ENCODE measurements around the gene KRTAP5-11.
A peak's percentile ranks its signal among the peaks of the same experiment; 100 is the strongest.
"Not testable (repeated sequence)": the region's sequence is repeated elsewhere in the genome, so short reads cannot be mapped to it uniquely, and the experiment has no call there.

Gene KRTAP5-11

GRCh38 chr11:71554996-71555395 is 27.7 kb downstream of the KRTAP5-11 start:
- no peak for DNase-seq

GRCh38 chr11:71551711-71552110 is 31.0 kb downstream of the KRTAP5-11 start:
- peak; percentile 88 for DNase-seq

DNA sequence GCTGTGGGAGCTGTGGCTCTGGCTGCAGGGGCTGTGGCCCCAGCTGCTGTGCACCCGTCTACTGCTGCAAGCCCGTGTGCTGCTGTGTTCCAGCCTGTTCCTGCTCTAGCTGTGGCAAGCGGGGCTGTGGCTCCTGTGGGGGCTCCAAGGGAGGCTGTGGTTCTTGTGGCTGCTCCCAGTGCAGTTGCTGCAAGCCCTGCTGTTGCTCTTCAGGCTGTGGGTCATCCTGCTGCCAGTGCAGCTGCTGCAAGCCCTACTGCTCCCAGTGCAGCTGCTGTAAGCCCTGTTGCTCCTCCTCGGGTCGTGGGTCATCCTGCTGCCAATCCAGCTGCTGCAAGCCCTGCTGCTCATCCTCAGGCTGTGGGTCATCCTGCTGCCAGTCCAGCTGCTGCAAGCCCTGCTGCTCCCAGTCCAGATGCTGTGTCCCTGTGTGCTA is 33.9 kb downstream of the KRTAP5-11 start:
- DNase-seq: no peak

GRCh38 chr11:71548120-71548519 is 34.6 kb downstream of the KRTAP5-11 start, which contains the start of gene KRTAP5-9:
Gene KRTAP5-9 (plus strand): TSS chr11:71548420. CDS start chr11:71548658, 238 bp downstream.
- DNase-seq: no peak

GRCh38 chr11:71545405-71545966 is 37.2 kb downstream of the KRTAP5-11 start:
- DNase-seq: no peak

DNA sequence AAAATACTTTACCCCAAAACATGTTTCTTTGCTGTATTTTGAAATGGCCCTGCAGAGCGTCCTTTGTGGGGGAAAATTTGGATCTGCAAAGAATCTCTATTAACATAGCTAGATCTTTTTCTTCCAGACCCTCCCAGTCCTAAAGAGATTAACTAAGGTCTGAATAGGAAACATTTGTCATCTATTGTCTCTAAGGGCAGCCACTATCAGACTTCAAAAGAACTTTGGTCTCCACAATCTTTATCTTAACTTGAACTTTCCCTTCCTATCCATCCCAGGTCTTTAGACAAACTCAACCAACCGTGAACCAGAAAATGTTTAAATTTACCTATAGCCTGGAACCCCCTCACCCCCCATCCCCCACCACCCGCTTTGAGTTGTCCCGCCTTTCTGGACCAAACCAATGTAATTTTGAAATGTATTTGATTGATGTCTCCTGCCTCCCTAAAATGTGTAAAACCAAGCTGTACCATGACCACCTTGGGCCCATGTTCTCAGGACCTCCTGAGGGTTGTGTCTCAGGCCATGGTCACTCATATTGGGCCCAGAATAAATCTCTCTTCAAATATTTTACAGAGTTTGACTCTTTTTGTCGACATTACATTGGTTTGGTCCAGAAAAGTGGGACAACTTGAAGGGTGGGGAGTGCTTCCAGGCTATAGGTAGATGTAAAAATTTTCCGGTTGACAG is 38.0 kb downstream of the KRTAP5-11 start:
- no peak for DNase-seq

- peak; percentile 60 for DNase-seq
These were observed 38.8 kb downstream of the KRTAP5-11 start for GRCh38 chr11:71543866-71544265.

- peak; percentile 56 for DNase-seq
These were observed 39.5 kb downstream of the KRTAP5-11 start for GRCh38 chr11:71542879-71543777.

DNA sequence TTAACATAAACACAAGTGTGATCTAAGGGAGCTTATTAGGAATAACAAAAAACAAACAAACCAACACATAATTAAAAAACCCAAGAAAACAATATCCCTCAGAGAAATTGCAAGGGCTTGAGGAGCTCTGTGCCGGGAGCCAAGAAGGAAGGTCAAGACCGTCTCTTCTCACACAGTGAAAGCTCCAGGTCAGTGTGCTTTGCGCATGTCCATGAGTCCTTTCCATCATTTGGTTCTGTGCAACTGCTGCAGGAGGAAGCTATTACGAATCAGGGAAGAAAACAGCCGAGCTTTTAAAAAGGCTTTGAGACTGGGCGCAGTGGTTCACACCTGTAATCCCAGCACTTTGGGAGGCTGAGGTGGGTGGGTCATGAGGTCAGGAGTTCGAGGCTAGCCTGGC is 40.3 kb downstream of the KRTAP5-11 start:
- DNase-seq: no peak

GRCh38 chr11:71540521-71541304 is 42.0 kb downstream of the KRTAP5-11 start:
- DNase-seq: not testable (repeated sequence)

DNA sequence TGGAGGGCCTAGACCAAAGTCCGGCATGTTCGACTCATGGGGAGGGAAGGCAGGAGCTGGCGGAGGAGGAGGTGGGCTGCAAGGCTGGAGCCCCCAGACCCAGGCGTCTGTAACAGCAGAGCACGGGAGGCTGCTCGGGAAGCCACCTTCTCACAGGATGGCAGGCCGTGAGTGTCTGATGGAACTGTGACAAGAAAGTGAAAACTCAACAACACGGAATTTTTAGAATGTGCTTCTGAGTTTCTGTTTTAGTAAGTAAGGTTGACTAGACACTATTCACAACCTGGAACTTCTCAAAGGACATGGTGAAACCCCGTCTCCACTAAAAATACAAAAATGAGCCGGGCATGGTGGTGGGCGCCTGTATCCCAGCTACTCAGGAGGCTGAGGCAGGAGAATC is 42.7 kb downstream of the KRTAP5-11 start:
- not testable (repeated sequence) for DNase-seq

DNA sequence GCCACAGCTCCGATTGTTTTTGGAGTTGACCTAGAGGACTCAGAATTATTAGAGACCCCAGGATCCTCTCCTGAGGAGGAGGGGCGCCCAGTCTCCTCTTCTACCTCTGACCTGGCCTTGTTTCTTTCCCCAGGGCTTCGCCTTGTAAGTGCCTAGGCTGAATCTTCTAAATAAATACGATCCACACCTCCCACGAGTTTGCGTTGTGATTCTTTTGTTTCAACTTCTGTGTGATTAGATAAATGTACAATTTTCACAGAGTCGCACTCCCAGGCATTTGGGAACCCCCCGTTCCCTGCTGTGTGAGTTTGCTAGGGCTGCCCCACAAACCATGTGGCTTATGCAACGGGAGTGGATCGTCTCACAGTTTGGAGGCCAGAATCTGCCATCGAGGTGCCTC is 43.7 kb downstream of the KRTAP5-11 start:
- no peak for DNase-seq

DNA sequence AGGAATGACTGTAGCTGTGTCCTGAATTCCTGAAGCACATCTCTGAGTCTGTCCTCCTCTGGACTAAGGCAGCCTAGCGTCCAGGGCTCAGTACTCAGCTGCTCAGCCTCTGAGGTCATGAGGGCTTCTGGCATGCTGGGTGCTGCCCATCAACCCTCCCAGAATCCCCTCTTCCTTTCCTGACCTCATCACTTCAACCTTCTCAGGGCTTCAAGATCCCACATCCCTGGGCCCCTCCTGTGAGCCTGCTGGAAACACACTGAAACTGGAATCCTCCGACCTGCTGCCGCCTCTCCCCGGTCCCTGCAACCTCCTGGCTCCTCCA is 44.0 kb downstream of the KRTAP5-11 start:
- no peak for DNase-seq

- not testable (repeated sequence) for DNase-seq
These were observed 44.6 kb downstream of the KRTAP5-11 start, which contains the start of gene KRTAP5-8 for GRCh38 chr11:71537977-71538665. Gene KRTAP5-8 (plus strand): TSS chr11:71538025. CDS start chr11:71538056, 31 bp downstream.

GRCh38 chr11:71537537-71537936 is 45.1 kb downstream of the KRTAP5-11 start:
- no peak for DNase-seq

DNA sequence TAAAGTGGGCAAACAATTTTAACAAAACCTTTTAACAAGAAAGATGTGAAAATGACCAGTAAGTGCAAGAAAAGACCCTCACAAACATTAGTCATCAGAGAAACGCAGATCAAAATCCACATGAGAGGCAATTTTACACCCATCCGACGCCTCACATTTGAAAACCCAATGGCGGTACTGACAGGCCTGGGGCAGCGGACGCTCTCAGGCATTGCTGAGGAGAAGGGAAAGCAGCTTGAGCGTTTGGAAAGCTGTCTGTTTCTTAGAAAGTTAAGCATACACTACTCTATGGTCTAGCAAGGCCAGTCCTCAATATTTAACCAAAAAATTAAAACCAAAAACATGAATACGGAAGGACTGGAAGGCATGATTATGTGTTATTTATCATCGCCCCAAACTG is 46.9 kb downstream of the KRTAP5-11 start:
- DNase-seq: no peak

- DNase-seq: not testable (repeated sequence)
These were observed 47.7 kb downstream of the KRTAP5-11 start for GRCh38 chr11:71534711-71535608.

DNA sequence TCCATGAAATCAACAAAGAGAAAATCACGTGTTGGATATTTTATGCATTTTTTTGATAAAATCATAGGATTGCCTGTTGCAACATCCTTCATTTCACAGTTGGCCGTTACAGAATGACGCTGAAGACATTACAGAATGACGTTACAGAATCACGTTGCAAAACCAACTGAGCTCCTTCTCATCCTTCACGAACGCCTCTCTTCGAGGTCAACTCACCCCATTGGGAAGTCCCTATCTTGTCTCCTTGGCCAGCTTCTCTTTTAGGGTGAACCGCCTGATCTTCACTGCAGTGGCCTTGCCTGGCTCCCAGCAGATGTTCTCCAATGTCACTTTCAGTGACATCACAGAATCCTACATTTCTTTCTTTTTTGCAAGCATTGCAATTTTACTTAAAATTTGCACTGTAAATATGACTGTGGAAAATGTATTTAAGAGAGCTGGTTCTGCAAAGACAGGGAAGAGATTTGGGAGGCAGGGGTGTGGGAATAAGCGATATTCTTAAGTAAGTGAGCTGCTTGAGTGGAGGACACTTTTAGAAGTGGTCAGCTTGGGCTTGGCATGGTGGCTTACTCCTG is 50.6 kb downstream of the KRTAP5-11 start:
- peak; percentile 88 for DNase-seq

Data from inflammatory macrophage treated with lipopolysaccharide for 4 hours (primary cell).